Type B pancreatic cell (in vitro differentiated cells): ENCODE results near the gene MYO10. TPM values are rescaled to one million over a fixed set of nuclear protein-coding genes. Genes with fewer than 3 reads are reported as not detected.

Experiments used
- DNase-seq: peaks from one replicate; pipeline ENCODE4 v3.0.0; 2021; ENCODE audit warnings: mixed read lengths; ENCODE audit not compliant: unreplicated experiment; ENCODE audit errors: extremely low spot score
- H3K27ac Mint-ChIP-seq: 2 replicates; pipeline ENCODE4 v1.8.0; 2021; ENCODE audit warnings: mild to moderate bottlenecking, mixed read lengths
- H3K27me3 Mint-ChIP-seq: 2 replicates; pipeline ENCODE4 v1.8.0; 2021; ENCODE audit warnings: mixed read lengths
- H3K36me3 Mint-ChIP-seq: 2 replicates; pipeline ENCODE4 v1.8.0; 2021; ENCODE audit warnings: mixed read lengths
- H3K4me1 Mint-ChIP-seq: one replicate; pipeline ENCODE4 v1.8.0; 2021; ENCODE audit warnings: mixed read lengths; ENCODE audit not compliant: unreplicated experiment
- H3K4me3 Mint-ChIP-seq: 2 replicates; pipeline ENCODE4 v1.8.0; 2021; ENCODE audit warnings: mild to moderate bottlenecking, mixed read lengths
- H3K9me3 Mint-ChIP-seq: 2 replicates; pipeline ENCODE4 v1.8.0; 2021; ENCODE audit warnings: mixed read lengths
- total RNA-seq: library from RNA; stranded (reverse); gene quantifications from 2 replicates; pipeline ENCODE4 v1.2.1, GENCODE V29; 2021; ENCODE audit warnings: low replicate concordance
- TF ChIP-seq, protein P1 (sequence below): fragments of 200-600 bp; sonication (generic); conservative IDR thresholded peaks from 2 replicates; pipeline ENCODE4 v1.5.0; 2021; ENCODE audit warnings: antibody characterized with exemption, mild to moderate bottlenecking

The MYO10 gene
- total RNA-seq, 1 donor from 2014 or later, result 52.5 TPM

DNA sequence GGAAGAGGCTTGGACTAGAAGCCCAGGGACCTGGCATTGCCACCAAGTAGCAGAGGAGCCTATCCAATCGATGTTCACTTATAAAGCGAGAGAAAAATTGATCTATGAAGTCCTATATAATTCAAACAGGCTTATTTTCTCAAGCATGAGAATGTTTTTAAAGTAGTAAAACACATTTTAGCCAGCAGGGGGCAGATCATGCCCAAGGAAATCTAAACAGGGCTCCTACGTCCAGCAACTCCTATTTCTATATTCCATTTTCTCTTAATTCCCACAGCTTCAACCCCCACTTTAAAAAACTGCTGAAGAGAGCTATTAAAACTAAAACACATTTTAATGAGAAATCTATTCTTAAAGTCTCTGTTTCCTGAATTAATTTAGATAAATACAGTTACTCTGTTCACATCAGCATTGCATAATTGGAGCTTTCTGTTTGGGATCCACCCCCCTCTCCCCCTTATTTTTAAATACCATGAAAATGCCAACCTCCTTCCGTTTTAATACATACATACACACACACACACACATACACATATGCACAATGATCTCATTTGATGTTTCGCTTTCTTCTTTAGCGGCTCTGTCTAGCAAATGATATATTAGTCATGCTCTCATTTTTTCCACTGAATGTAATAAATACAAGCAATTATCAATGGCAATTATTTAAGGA is 144.9 kb downstream of the MYO10 start:
- Mint-ChIP-seq H3K27ac (no peak overlapping the region), H3K4me3 (no peak overlapping the region), H3K27me3 (no peaks in the 10 kb centered on the region), H3K9me3 (no peaks in the 10 kb centered on the region), H3K4me1 (peaks cover 12% of the 10 kb centered on the region), H3K36me3 (peaks cover 7% of the 10 kb centered on the region)
- DNase-seq, result no peak
- TF ChIP-seq, protein P1, sequence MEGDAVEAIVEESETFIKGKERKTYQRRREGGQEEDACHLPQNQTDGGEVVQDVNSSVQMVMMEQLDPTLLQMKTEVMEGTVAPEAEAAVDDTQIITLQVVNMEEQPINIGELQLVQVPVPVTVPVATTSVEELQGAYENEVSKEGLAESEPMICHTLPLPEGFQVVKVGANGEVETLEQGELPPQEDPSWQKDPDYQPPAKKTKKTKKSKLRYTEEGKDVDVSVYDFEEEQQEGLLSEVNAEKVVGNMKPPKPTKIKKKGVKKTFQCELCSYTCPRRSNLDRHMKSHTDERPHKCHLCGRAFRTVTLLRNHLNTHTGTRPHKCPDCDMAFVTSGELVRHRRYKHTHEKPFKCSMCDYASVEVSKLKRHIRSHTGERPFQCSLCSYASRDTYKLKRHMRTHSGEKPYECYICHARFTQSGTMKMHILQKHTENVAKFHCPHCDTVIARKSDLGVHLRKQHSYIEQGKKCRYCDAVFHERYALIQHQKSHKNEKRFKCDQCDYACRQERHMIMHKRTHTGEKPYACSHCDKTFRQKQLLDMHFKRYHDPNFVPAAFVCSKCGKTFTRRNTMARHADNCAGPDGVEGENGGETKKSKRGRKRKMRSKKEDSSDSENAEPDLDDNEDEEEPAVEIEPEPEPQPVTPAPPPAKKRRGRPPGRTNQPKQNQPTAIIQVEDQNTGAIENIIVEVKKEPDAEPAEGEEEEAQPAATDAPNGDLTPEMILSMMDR, result peak; percentile 90

DNA sequence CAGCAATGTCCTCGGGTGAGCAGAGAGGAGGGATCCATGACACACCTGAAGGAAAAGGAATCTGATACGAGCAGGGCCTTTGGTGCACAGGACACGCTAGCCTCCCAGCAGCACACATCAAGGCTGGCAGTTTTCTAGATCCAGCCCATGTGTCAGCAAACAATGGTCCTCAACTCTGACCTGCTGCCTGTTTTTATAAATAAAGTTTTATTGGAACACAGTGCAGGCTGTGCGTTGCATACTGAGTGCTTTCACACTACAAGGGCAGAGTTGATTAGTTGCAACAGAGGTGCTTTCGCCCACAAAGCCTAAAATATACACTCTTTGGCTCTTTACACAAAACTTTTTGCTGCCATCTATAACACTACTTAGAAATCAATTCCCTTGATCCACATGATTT is 147.1 kb downstream of the MYO10 start:
- TF ChIP-seq, protein P1, result no peak
- H3K9me3 Mint-ChIP-seq, result no peaks in the 10 kb centered on the region
- no peak for DNase-seq
- H3K4me3 Mint-ChIP-seq, result no peak overlapping the region
- H3K27me3 Mint-ChIP-seq, result no peaks in the 10 kb centered on the region
- peaks cover 12% of the 10 kb centered on the region for H3K4me1 Mint-ChIP-seq
- peaks cover 12% of the 10 kb centered on the region for H3K36me3 Mint-ChIP-seq
- no peak overlapping the region for H3K27ac Mint-ChIP-seq

DNA sequence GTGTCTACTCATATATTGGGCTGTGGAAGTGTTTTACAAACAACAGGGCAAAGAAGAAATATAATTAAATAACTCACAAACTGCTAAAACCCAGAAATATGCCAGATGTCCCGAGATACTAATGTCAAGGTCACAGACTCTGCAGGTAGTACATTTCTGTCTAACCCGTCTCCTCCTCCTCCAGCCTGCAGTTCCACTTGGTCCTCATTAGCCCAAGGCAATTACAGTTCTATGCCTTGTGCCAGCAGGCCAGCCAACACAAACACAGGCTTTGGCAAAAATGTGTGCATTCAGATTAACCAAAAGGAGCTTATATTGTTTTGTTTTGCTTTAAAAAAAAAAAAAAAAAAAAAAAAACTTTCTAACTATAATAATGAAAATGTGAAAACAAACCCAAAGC is 148.8 kb downstream of the MYO10 start:
- Mint-ChIP-seq H3K9me3 (no peaks in the 10 kb centered on the region), H3K4me1 (peaks cover 12% of the 10 kb centered on the region), H3K36me3 (peaks cover 16% of the 10 kb centered on the region), H3K4me3 (no peak overlapping the region), H3K27ac (no peak overlapping the region), H3K27me3 (no peaks in the 10 kb centered on the region)
- TF ChIP-seq, protein P1, result no peak
- DNase-seq, result no peak

GRCh38 chr5:16784843-16785791 is 151.0 kb downstream of the MYO10 start:
- Mint-ChIP-seq H3K27me3 (no peaks in the 10 kb centered on the region), H3K4me3 (no peak overlapping the region), H3K27ac (no peak overlapping the region), H3K4me1 (peaks cover 4% of the 10 kb centered on the region), H3K36me3 (peaks cover 24% of the 10 kb centered on the region), H3K9me3 (no peaks in the 10 kb centered on the region)
- DNase-seq, result no peak
- TF ChIP-seq, protein P1, result no peak

GRCh38 chr5:16784088-16784487 is 152.0 kb downstream of the MYO10 start:
- Mint-ChIP-seq H3K27me3 (no peaks in the 10 kb centered on the region), H3K4me1 (peaks cover 4% of the 10 kb centered on the region), H3K27ac (no peak overlapping the region), H3K4me3 (no peak overlapping the region), H3K9me3 (no peaks in the 10 kb centered on the region), H3K36me3 (peaks cover 26% of the 10 kb centered on the region)
- TF ChIP-seq, protein P1, result no peak
- no peak for DNase-seq
